A549 (cell line): ENCODE data around the gene SLC16A4. TPM values are rescaled to one million over a fixed set of nuclear protein-coding genes. Genes with fewer than 3 reads are reported as not detected.

Experiments used
- ATAC-seq, 2 experiments: fragments of 200-7000 bp in 1 of 2; fragments of >200 bp in 1 of 2; cut with Nextera tagmentation in 1 of 2; cut with Tn5 transposase in 1 of 2; 3 replicates each; pipeline versions ENCODE4 v1.8.0 to v1.9.1; 2018 to 2020; ENCODE audit warnings: mild to moderate bottlenecking in 1 of 2, moderate library complexity in 1 of 2
- CTCF ChIA-PET: fragments of 300-600 bp; sonication (Branson Sonifier 250); formaldehyde crosslinking; extraction: SDS; loops from one replicate; lab custom pipeline; 2021; ENCODE audit warnings: antibody characterized with exemption, inconsistent platforms; lab: Yijun Ruan, JAX
- POLR2A ChIA-PET: fragments of 350-600 bp; formaldehyde crosslinking; extraction: SDS; loops from one replicate; lab custom pipeline; 2021; ENCODE audit warnings: antibody characterized with exemption, inconsistent platforms; lab: Yijun Ruan, JAX
- DNase-seq, 2 experiments: peaks; one replicate each; pipeline versions ENCODE4 v3.0.0 to v3.0.0-alpha.2; 2011 to 2016; ENCODE audit warnings: low read depth in 1 of 2, low spot score in 1 of 2
- FAIRE-seq: peaks from 2 replicates; lab custom pipeline; 2011; peaks lifted over from hg19 to GRCh38; lab: Jason Lieb, UNC
- H3K27ac ChIP-seq, 2 experiments: fragments of >200 bp; sonication (Bioruptor Twin); formaldehyde crosslinking; 3 replicates each; pipeline ENCODE4 v1.5.1; 2016 to 2017
- H3K4me1 ChIP-seq: fragments of >200 bp; sonication (Bioruptor Twin); formaldehyde crosslinking; 3 replicates; pipeline ENCODE4 v1.6.1; 2016
- H3K4me2 ChIP-seq: fragments of >200 bp; sonication (Bioruptor Twin); formaldehyde crosslinking; 3 replicates; pipeline ENCODE4 v1.6.1; 2016
- H3K4me3 ChIP-seq: fragments of >200 bp; sonication (Bioruptor Twin); formaldehyde crosslinking; 3 replicates; pipeline ENCODE4 v1.5.1; 2016
- H3K9me3 ChIP-seq: fragments of >200 bp; sonication (Bioruptor Twin); formaldehyde crosslinking; 3 replicates; pipeline ENCODE4 v1.6.1; 2016
- CBX2 ChIP-seq: fragments of 200-600 bp; sonication (generic); IDR thresholded peaks from 2 replicates; pipeline ENCODE4 v1.6.1; 2016; ENCODE audit warnings: low read depth, mild to moderate bottlenecking, borderline replicate concordance
- CBX8 ChIP-seq: fragments of 200-600 bp; sonication (generic); IDR thresholded peaks from 2 replicates; pipeline ENCODE4 v1.6.1; 2016
- CHD4 ChIP-seq: fragments of 200-600 bp; sonication (generic); IDR thresholded peaks from 2 replicates; pipeline ENCODE4 v1.6.1; 2016; ENCODE audit warnings: antibody characterized with exemption, mild to moderate bottlenecking, borderline replicate concordance
- FOSL2 ChIP-seq, 2 experiments: fragments of 450-650 bp in 1 of 2; fragments of >200 bp in 1 of 2; sonication (Bioruptor Twin) in 1 of 2; formaldehyde crosslinking; IDR thresholded peaks; 2 replicates each; pipeline versions ENCODE4 v1.5.0 to v1.6.1; 2016 to 2020; ENCODE audit warnings: mild to moderate bottlenecking in 1 of 2, moderate library complexity in 1 of 2
- GATA3 ChIP-seq: IDR thresholded peaks from 2 replicates; pipeline ENCODE4 v1.6.1; 2012; ENCODE audit warnings: borderline replicate concordance
- HES2 ChIP-seq: fragments of >200 bp; sonication (Bioruptor Twin); formaldehyde crosslinking; IDR thresholded peaks from 2 replicates; pipeline ENCODE4 v1.6.1; 2016
- HMGXB4 ChIP-seq: fragments of 250-450 bp; sonication (Bioruptor Pico); IDR thresholded peaks from 2 replicates; pipeline ENCODE4 v1.5.0; 2021; ENCODE audit warnings: mild to moderate bottlenecking, moderate library complexity, borderline replicate concordance
- HOXA7 ChIP-seq: fragments of 250-450 bp; sonication (Bioruptor Pico); IDR thresholded peaks from 2 replicates; pipeline ENCODE4 v1.5.0; 2020; ENCODE audit warnings: mild to moderate bottlenecking, moderate library complexity
- HOXB13 ChIP-seq: fragments of 250-450 bp; sonication (Bioruptor Pico); IDR thresholded peaks from 2 replicates; pipeline ENCODE4 v1.5.0; 2020; ENCODE audit warnings: low read depth, mild to moderate bottlenecking, moderate library complexity
- KDM5A ChIP-seq: fragments of 200-600 bp; sonication (generic); IDR thresholded peaks from 2 replicates; pipeline ENCODE4 v1.6.1; 2016; ENCODE audit warnings: antibody characterized with exemption, mild to moderate bottlenecking
- MAFK ChIP-seq: fragments of 450-650 bp; IDR thresholded peaks from 2 replicates; pipeline ENCODE4 v1.6.1; 2014; ENCODE audit not compliant: partially characterized antibody
- POLR2A ChIP-seq: IDR thresholded peaks from 2 replicates; pipeline ENCODE4 v1.6.1; 2012; ENCODE audit warnings: mild to moderate bottlenecking, low read length
- POLR2AphosphoS2 ChIP-seq: conservative IDR thresholded peaks from 2 replicates; pipeline ENCODE4 v1.6.1; 2012; ENCODE audit warnings: low read length, improper control_type of control experiment, inconsistent platforms
- RAD21 ChIP-seq, 2 experiments: fragments of >200 bp in 1 of 2; sonication (Bioruptor Twin) in 1 of 2; formaldehyde crosslinking in 1 of 2; IDR thresholded peaks in 1 of 2; conservative IDR thresholded peaks in 1 of 2; 2 replicates in 1 of 2; 3 replicates in 1 of 2; pipeline ENCODE4 v1.6.1; 2012 to 2018; ENCODE audit warnings: inconsistent platforms in 1 of 2
- RFX5 ChIP-seq: fragments of 450-650 bp; IDR thresholded peaks from 2 replicates; pipeline ENCODE4 v1.7.1; 2014; ENCODE audit warnings: antibody characterized with exemption, mild to moderate bottlenecking, moderate library complexity
- USF2 ChIP-seq: fragments of 450-650 bp; IDR thresholded peaks from 2 replicates; pipeline ENCODE4 v1.6.1; 2014; ENCODE audit warnings: antibody characterized with exemption
- ZC3H11A ChIP-seq: fragments of 450-650 bp; IDR thresholded peaks from 2 replicates; pipeline ENCODE4 v1.6.1; 2014; ENCODE audit warnings: antibody characterized with exemption, mild to moderate bottlenecking
- ZNF302 ChIP-seq: fragments of 250-450 bp; sonication (Bioruptor Pico); IDR thresholded peaks from 2 replicates; pipeline ENCODE4 v1.9.0; 2021; ENCODE audit warnings: inconsistent platforms, mild to moderate bottlenecking, moderate library complexity
- WGBS: methylation state at CpG from one replicate; pipeline ENCODE4 v1.1.6; 2017; ENCODE audit errors: missing lambda C conversion rate; 5-methylcytosine and 5-hydroxymethylcytosine counted together
- polyA plus RNA-seq, 4 experiments: library from polyadenylated mRNA; depleted of rRNA in 3 of 4; stranded (reverse); fragments of >200 nt; fragmentation: RNase III in 1 of 4; extraction: RNeasy Plus Mini Kit Qiagen cat#74134 plus additional on column Dnase treatment in 1 of 4; gene quantifications; 2 replicates in 3 of 4; 3 replicates in 1 of 4; pipeline ENCODE4 v1.2.3, GENCODE V29; 2011 to 2017
- TF ChIP-seq, protein P1 (sequence below): IDR thresholded peaks from 2 replicates; pipeline ENCODE4 v1.6.1; 2012
- TF ChIP-seq, protein P2 (sequence below): fragments of 150-350 bp; IDR thresholded peaks from 2 replicates; pipeline ENCODE4 v1.6.1; 2014; ENCODE audit warnings: low read depth, mild to moderate bottlenecking, low read length
- TF ChIP-seq, protein P3 (sequence below): IDR thresholded peaks from 2 replicates; pipeline ENCODE4 v1.6.1; 2012; ENCODE audit warnings: low read depth, borderline replicate concordance

Gene SLC16A4
- polyA plus RNA-seq, 2 of the 4 experiments (the other 2 are of a cell fraction) = 61.0 to 176 TPM

DNA sequence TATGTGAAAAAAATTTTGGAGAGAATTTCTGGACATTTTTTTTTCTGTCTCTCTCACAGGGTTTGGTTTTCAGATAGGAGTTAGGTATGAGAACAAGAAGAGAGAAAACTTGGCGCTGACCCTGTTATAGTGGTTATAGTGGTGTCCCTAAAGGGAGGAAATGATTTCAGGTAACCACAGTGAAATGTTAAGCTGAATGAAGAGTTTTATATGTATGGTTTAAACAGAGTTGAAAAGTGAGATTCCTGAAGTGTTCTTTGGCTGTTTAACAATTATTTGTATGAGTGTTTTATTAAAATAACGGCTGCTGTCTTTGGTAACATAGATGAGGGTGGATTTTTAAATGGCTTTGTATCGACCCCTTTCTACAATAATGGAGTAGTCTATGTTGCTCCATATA lies 45.3 kb downstream of the SLC16A4 start:
- 77% methylated on average over 3 of the region's 3 CpGs for WGBS
- Histone ChIP-seq H3K4me1 (peaks cover 85% of the 10 kb centered on the region), H3K4me2 (peak overlapping the region; percentile 90; the same call in 2 of the 3 replicates), H3K4me3 (no peak overlapping the region), H3K9me3 (no peaks in the 10 kb centered on the region), H3K27ac (no peak overlapping the region)
- CTCF ChIA-PET = no interaction called here
- no peak for DNase-seq
- POLR2A ChIA-PET = no interaction called here
- no peak for ATAC-seq
- TF ChIP-seq CHD4 = no peak
- TF ChIP-seq GATA3 = no peak
- TF ChIP-seq POLR2AphosphoS2 = no peak
- no peak for FAIRE-seq

DNA sequence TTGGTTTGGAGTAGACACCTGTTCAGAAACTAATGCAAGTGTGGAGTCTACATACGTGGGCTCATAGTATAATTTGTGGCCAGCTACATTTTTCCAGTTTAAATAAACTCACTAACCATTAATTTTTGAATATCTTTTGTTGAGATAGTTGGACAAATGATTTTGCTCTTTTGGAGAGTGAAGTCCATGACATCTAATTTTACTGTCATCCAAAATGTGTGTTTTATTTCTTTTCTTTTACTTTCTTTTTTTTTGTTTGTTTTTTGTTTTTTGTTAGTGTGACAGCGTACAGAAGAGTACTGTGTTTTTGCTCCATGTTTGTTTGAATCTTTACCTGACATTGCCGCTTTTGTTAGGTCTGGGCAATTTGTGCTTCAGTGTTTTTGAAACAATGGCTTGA lies 46.7 kb downstream of the SLC16A4 start:
- H3K4me2 ChIP-seq = peak overlapping the region; percentile 90
- peaks cover 83% of the 10 kb centered on the region for H3K4me1 ChIP-seq
- ChIA-PET CTCF (no interaction called here), POLR2A (no interaction called here)
- DNase-seq (no peak), ATAC-seq (no peak), FAIRE-seq (no peak)
- TF ChIP-seq HMGXB4 (CRISPR knock-in tag) (no peak), ZNF302 (no peak), POLR2A (no peak), MAFK (no peak), CBX2 (no peak), FOSL2 (IDR thresholded peaks at IDR 0.05) (no peak), FOSL2 (CRISPR knock-in tag; IDR thresholded peaks at IDR 0.05) (no peak), POLR2AphosphoS2 (no peak), KDM5A (no peak), RAD21 (conservative IDR thresholded peaks at IDR 0.05 in 1 of 2, IDR thresholded peaks at IDR 0.05 in 1 of 2) (no peak), CHD4 (no peak), RFX5 (no peak), HOXA7 (CRISPR knock-in tag) (no peak), HOXB13 (CRISPR knock-in tag) (no peak), USF2 (no peak), ZC3H11A (no peak), CBX8 (no peak), HES2 (no peak)
- TF ChIP-seq, protein P1, sequence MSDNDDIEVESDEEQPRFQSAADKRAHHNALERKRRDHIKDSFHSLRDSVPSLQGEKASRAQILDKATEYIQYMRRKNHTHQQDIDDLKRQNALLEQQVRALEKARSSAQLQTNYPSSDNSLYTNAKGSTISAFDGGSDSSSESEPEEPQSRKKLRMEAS = no peak
- TF ChIP-seq, protein P2, sequence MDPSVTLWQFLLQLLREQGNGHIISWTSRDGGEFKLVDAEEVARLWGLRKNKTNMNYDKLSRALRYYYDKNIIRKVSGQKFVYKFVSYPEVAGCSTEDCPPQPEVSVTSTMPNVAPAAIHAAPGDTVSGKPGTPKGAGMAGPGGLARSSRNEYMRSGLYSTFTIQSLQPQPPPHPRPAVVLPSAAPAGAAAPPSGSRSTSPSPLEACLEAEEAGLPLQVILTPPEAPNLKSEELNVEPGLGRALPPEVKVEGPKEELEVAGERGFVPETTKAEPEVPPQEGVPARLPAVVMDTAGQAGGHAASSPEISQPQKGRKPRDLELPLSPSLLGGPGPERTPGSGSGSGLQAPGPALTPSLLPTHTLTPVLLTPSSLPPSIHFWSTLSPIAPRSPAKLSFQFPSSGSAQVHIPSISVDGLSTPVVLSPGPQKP = no peak
- TF ChIP-seq, protein P3, sequence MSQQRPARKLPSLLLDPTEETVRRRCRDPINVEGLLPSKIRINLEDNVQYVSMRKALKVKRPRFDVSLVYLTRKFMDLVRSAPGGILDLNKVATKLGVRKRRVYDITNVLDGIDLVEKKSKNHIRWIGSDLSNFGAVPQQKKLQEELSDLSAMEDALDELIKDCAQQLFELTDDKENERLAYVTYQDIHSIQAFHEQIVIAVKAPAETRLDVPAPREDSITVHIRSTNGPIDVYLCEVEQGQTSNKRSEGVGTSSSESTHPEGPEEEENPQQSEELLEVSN = no peak
- WGBS = 84% methylated on average over 3 of the region's 3 CpGs
- no peak overlapping the region for H3K27ac ChIP-seq
- H3K9me3 ChIP-seq = no peaks in the 10 kb centered on the region
- no peak overlapping the region for H3K4me3 ChIP-seq
